HepG2 (cell line): ENCODE results near the gene ZNF20. TPM values are rescaled to one million over a fixed set of nuclear protein-coding genes. Genes with fewer than 3 reads are reported as not detected.
A peak's percentile ranks its signal among the peaks of the same experiment; 100 is the strongest.

Experiments used
- ARNTL ChIP-seq: sonication (generic); formaldehyde crosslinking; IDR thresholded peaks from 2 replicates; pipeline ENCODE4 v1.4.0; 2020; ENCODE audit warnings: mild to moderate bottlenecking, missing genetic modification reagents
- ELF3 ChIP-seq: IDR thresholded peaks from 2 replicates; pipeline ENCODE4 v1.6.1; 2016; ENCODE audit warnings: missing genetic modification reagents, missing compliant biosample characterization
- GABPA ChIP-seq, 2 experiments: IDR thresholded peaks; 2 replicates each; pipeline ENCODE4 v1.6.1; 2011 to 2016; ENCODE audit warnings: low read depth in 2 of 2, low read length in 1 of 2, missing biosample characterization in 1 of 2, missing genetic modification characterization in 1 of 2
- GFI1 ChIP-seq: sonication (generic); formaldehyde crosslinking; IDR thresholded peaks from 2 replicates; pipeline ENCODE4 v1.5.0; 2020; ENCODE audit warnings: missing genetic modification reagents, mild to moderate bottlenecking, borderline replicate concordance
- GPBP1L1 ChIP-seq: sonication (generic); formaldehyde crosslinking; IDR thresholded peaks from 2 replicates; pipeline ENCODE4 v1.5.0; 2020; ENCODE audit warnings: mild to moderate bottlenecking, missing genetic modification reagents
- HMGXB4 ChIP-seq, 2 experiments: sonication (generic) in 1 of 2; formaldehyde crosslinking in 1 of 2; IDR thresholded peaks; 2 replicates each; pipeline versions ENCODE4 v1.4.0 to v1.6.1; 2018 to 2020; ENCODE audit warnings: missing genetic modification reagents in 2 of 2, borderline replicate concordance in 1 of 2, low read depth in 1 of 2, mild to moderate bottlenecking in 1 of 2, missing biosample characterization in 1 of 2
- HNF1B ChIP-seq: sonication (generic); formaldehyde crosslinking; IDR thresholded peaks from 2 replicates; pipeline ENCODE4 v1.5.1; 2020; ENCODE audit warnings: mild to moderate bottlenecking, moderate library complexity, missing genetic modification reagents
- MIER3 ChIP-seq: IDR thresholded peaks from 2 replicates; pipeline ENCODE4 v1.6.1; 2016; ENCODE audit warnings: missing compliant biosample characterization, borderline replicate concordance
- NR1H2 ChIP-seq: sonication (generic); formaldehyde crosslinking; IDR thresholded peaks from 2 replicates; pipeline ENCODE4 v1.8.1; 2022; ENCODE audit warnings: low read depth, missing genetic modification reagents, borderline replicate concordance
- SIN3B ChIP-seq: fragments of 150-350 bp; IDR thresholded peaks from 2 replicates; pipeline ENCODE4 v1.6.1; 2014; ENCODE audit warnings: low read length
- ZFP91 ChIP-seq: sonication (generic); formaldehyde crosslinking; IDR thresholded peaks from 2 replicates; pipeline ENCODE4 v1.9.0; 2022; ENCODE audit warnings: missing genetic modification reagents, mild to moderate bottlenecking, borderline replicate concordance
- ZGPAT ChIP-seq: IDR thresholded peaks from 2 replicates; pipeline ENCODE4 v1.6.1; 2016; ENCODE audit warnings: mild to moderate bottlenecking
- ZNF33B ChIP-seq: sonication (generic); formaldehyde crosslinking; IDR thresholded peaks from 2 replicates; pipeline ENCODE4 v1.5.1; 2020; ENCODE audit warnings: mild to moderate bottlenecking, missing genetic modification reagents
- ZNF546 ChIP-seq: sonication (generic); formaldehyde crosslinking; conservative IDR thresholded peaks from 2 replicates; pipeline ENCODE4 v1.8.1; 2023; ENCODE audit warnings: mild to moderate bottlenecking, missing genetic modification reagents
- ZNF710 ChIP-seq: sonication (generic); formaldehyde crosslinking; IDR thresholded peaks from 2 replicates; pipeline ENCODE4 v1.5.0; 2020; ENCODE audit warnings: mild to moderate bottlenecking, missing genetic modification reagents, borderline replicate concordance
- ZNF891 ChIP-seq: sonication (generic); formaldehyde crosslinking; IDR thresholded peaks from 2 replicates; pipeline ENCODE4 v1.5.0; 2020; ENCODE audit warnings: mild to moderate bottlenecking, missing genetic modification reagents
- polyA plus RNA-seq, 8 experiments: library from polyadenylated mRNA; depleted of rRNA in 3 of 8; stranded (reverse) in 7 of 8; unstranded in 1 of 8; fragments of >200 nt; fragmentation: Illumina TruSeq in 4 of 8; extraction: Trizol in 4 of 8; gene quantifications; 2 replicates each; pipeline versions ENCODE4 v1.2.1 to v1.2.3, GENCODE V29; 2011 to 2016; ENCODE audit warnings: low read depth in 4 of 8, missing spikeins in 1 of 8, mixed read lengths in 1 of 8; ENCODE audit not compliant: insufficient read depth in 1 of 8
- total RNA-seq, 5 experiments: library from RNA; depleted of rRNA; stranded (reverse); fragments of >200 nt; fragmentation: Illumina TruSeq; extraction: Trizol; gene quantifications; 2 replicates each; pipeline ENCODE4 v1.2.3, GENCODE V29; 2016; ENCODE audit warnings: low read depth in 1 of 5

ZNF20 gene
- total and polyA plus RNA-seq, 2 of the 13 experiments (the other 11 are each of a cell fraction or from before 2014, with no cell fraction given), result 1.6 to 8.0 TPM

- no peak for TF ChIP-seq ARNTL (CRISPR knock-in tag)
- 0 out of 2 replicates have a peak, but pooled peaks have one; percentile 42 for TF ChIP-seq NR1H2
- no peak for TF ChIP-seq GPBP1L1 (CRISPR knock-in tag)
- peak; percentile 78; the same call in 1 of the 2 replicates for TF ChIP-seq ZFP91 (CRISPR knock-in tag)
- TF ChIP-seq SIN3B, result peak; percentile 67; the same call in 1 of the 2 replicates
- peak; percentile 83; the same call in 1 of the 2 replicates for TF ChIP-seq ZNF891 (CRISPR knock-in tag)
- TF ChIP-seq HMGXB4 (CRISPR knock-in tag; IDR thresholded peaks at IDR 0.05; ENCODE audit: borderline replicate concordance in 1 of 2, low read depth in 1 of 2), result peak; percentile 33 to 79; a peak in 3 of 4 replicates
- peak; percentile 56; the same call in 1 of the 2 replicates for TF ChIP-seq HNF1B (CRISPR knock-in tag)
- TF ChIP-seq ZNF33B (CRISPR knock-in tag), result 0 out of 2 replicates have a peak, but pooled peaks have one; percentile 79
- TF ChIP-seq ELF3 (CRISPR knock-in tag), result 0 out of 2 replicates have a peak, but pooled peaks have one; percentile 25
- TF ChIP-seq ZGPAT, result peak; percentile 72
- 0 out of 2 replicates have a peak, but pooled peaks have one; percentile 43 for TF ChIP-seq ZNF546
- peak; percentile 60; the same call in 1 of the 2 replicates for TF ChIP-seq MIER3 (CRISPR knock-in tag)
- TF ChIP-seq GABPA (IDR thresholded peaks at IDR 0.05; ENCODE audit: low read depth, low read length), result peak; percentile 58
- peak; percentile 69 for TF ChIP-seq GABPA (CRISPR knock-in tag; IDR thresholded peaks at IDR 0.05; ENCODE audit: low read depth)
- TF ChIP-seq GFI1 (CRISPR knock-in tag), result peak; percentile 46; the same call in 1 of the 2 replicates
- TF ChIP-seq ZNF710 (CRISPR knock-in tag), result peak; percentile 69; the same call in 1 of the 2 replicates
These were observed 23.0 kb upstream of the ZNF20 start, which contains the start of gene ZNF136 (continued) for GRCh38 chr19:12162882-12163806.
